Stimulated activated naive B cell treated with anti-CD40 and anti-IgM and Interleukin-4, amounts not matched to agents 10 μg/mL and 1 μg/mL and 100 μg/mL, for 72 hours (primary cell): ENCODE measurements around the gene ACVR1.

Experiments used
- ATAC-seq, 2 donors: fragments of 150-1000 bp; cut with Tn5 transposase; replicated peaks; 2 replicates each; pipeline ENCODE4 v1.10.0; 2021; ENCODE audit warnings: moderate library complexity in 1 of 2
- DNase-seq: peaks from one replicate; pipeline ENCODE4 v3.0.0; 2021
- H3K27ac Mint-ChIP-seq: one replicate; pipeline ENCODE4 v1.8.0; 2022; ENCODE audit warnings: mild to moderate bottlenecking, mixed read lengths
- H3K27me3 Mint-ChIP-seq, 2 donors: one replicate each; pipeline ENCODE4 v1.8.0; 2022; ENCODE audit warnings: mixed read lengths in 2 of 2
- H3K36me3 Mint-ChIP-seq, 2 donors: one replicate each; pipeline ENCODE4 v1.8.0; 2022; ENCODE audit warnings: mixed read lengths in 2 of 2, mild to moderate bottlenecking in 1 of 2
- H3K4me1 Mint-ChIP-seq, 2 donors: one replicate each; pipeline ENCODE4 v1.8.0; 2022; ENCODE audit warnings: mixed read lengths in 2 of 2, mild to moderate bottlenecking in 1 of 2
- H3K4me3 Mint-ChIP-seq, 2 donors: one replicate each; pipeline ENCODE4 v1.8.0; 2022; ENCODE audit warnings: mild to moderate bottlenecking in 2 of 2, mixed read lengths in 2 of 2, moderate library complexity in 1 of 2
- H3K9me3 Mint-ChIP-seq, 2 donors: one replicate each; pipeline ENCODE4 v1.8.0; 2022; ENCODE audit warnings: mixed read lengths in 2 of 2, mild to moderate bottlenecking in 1 of 2

Gene ACVR1

GRCh38 chr2:157877761-157878400 lies 1.8 kb upstream of the ACVR1 start:
- H3K27me3 Mint-ChIP-seq = no peaks in the 10 kb centered on the region
- peaks cover 13 to 28% of the 10 kb centered on the region in 2 donors for H3K4me1 Mint-ChIP-seq
- no peaks in the 10 kb centered on the region for H3K9me3 Mint-ChIP-seq
- H3K36me3 Mint-ChIP-seq = peaks cover 2 to 3% of the 10 kb centered on the region in 2 donors
- H3K4me3 Mint-ChIP-seq = peak overlapping the region in 1 of 2 donors; percentile 85
- DNase-seq (no peak), ATAC-seq (no peak)
- H3K27ac Mint-ChIP-seq = no peak overlapping the region

- Mint-ChIP-seq H3K27ac (peak overlapping the region; percentile 20), H3K4me3 (peak overlapping the region; percentile 69 to 85), H3K27me3 (no peaks in the 10 kb centered on the region), H3K4me1 (peaks cover 13 to 35% of the 10 kb centered on the region in 2 donors), H3K9me3 (no peaks in the 10 kb centered on the region), H3K36me3 (peaks cover 2 to 3% of the 10 kb centered on the region in 2 donors)
- ATAC-seq (no peak), DNase-seq (no peak)
These were observed 632 bp upstream of the ACVR1 start for GRCh38 chr2:157876786-157877138.

DNA sequence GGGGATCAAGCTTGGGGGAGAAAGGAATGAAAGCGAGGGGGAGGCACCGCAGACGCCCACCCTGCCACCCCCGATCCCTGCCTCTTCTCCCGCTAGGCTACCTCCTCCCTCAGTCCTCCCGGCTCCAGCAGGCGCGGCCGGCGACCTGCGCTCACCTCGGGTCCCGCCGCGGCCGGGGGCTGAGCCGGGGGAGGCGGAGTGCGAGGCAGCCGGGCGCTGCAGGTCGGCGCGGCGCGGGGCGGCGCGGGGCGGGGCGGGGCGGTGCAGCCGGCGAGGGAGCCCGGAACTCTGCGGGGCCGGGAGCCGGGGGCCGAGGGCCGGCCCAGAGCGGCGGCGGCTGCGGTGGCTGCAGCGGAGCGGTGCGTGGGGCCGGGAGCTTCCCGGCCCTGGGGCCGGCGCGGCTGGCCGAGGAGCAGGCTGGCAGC lies 477 bp downstream of the ACVR1 start:
- Mint-ChIP-seq H3K27me3 (no peaks in the 10 kb centered on the region), H3K27ac (peak overlapping the region; percentile 77), H3K9me3 (no peaks in the 10 kb centered on the region), H3K4me3 (peak overlapping the region; percentile 89 to 90), H3K4me1 (peaks cover 13 to 46% of the 10 kb centered on the region in 2 donors), H3K36me3 (peaks cover 2 to 3% of the 10 kb centered on the region in 2 donors)
- DNase-seq (peak; percentile 35), ATAC-seq (peak; percentile 57 to 63)

GRCh38 chr2:157874997-157875640 lies 1.0 kb downstream of the ACVR1 start:
- peaks cover 2 to 3% of the 10 kb centered on the region in 2 donors for H3K36me3 Mint-ChIP-seq
- H3K4me1 Mint-ChIP-seq = peaks cover 14 to 46% of the 10 kb centered on the region in 2 donors
- peak overlapping the region; percentile 89 to 90 for H3K4me3 Mint-ChIP-seq
- H3K27ac Mint-ChIP-seq = peak overlapping the region; percentile 77
- no peaks in the 10 kb centered on the region for H3K9me3 Mint-ChIP-seq
- H3K27me3 Mint-ChIP-seq = no peaks in the 10 kb centered on the region
- no peak for ATAC-seq
- DNase-seq = no peak

GRCh38 chr2:157874348-157874747 lies 1.8 kb downstream of the ACVR1 start:
- ATAC-seq = no peak
- DNase-seq = no peak
- Mint-ChIP-seq H3K9me3 (no peaks in the 10 kb centered on the region), H3K36me3 (peaks cover 2 to 3% of the 10 kb centered on the region in 2 donors), H3K27me3 (no peaks in the 10 kb centered on the region), H3K4me1 (peaks cover 17 to 46% of the 10 kb centered on the region in 2 donors), H3K27ac (no peak overlapping the region), H3K4me3 (peak overlapping the region; percentile 89 to 90)

- H3K9me3 Mint-ChIP-seq = no peaks in the 10 kb centered on the region
- H3K36me3 Mint-ChIP-seq = peaks cover 0 to 3% of the 10 kb centered on the region in 2 donors
- DNase-seq (no peak), ATAC-seq (no peak)
- H3K27ac Mint-ChIP-seq = no peak overlapping the region
- no peaks in the 10 kb centered on the region for H3K27me3 Mint-ChIP-seq
- H3K4me1 Mint-ChIP-seq = peaks cover 19 to 46% of the 10 kb centered on the region in 2 donors
- no peak overlapping the region for H3K4me3 Mint-ChIP-seq
These were observed 3.3 kb downstream of the ACVR1 start for GRCh38 chr2:157872791-157873190.

- Mint-ChIP-seq H3K9me3 (no peaks in the 10 kb centered on the region), H3K4me3 (no peak overlapping the region)
- no peak for ATAC-seq
These were observed 4.7 kb downstream of the ACVR1 start for GRCh38 chr2:157871415-157871814.

DNA sequence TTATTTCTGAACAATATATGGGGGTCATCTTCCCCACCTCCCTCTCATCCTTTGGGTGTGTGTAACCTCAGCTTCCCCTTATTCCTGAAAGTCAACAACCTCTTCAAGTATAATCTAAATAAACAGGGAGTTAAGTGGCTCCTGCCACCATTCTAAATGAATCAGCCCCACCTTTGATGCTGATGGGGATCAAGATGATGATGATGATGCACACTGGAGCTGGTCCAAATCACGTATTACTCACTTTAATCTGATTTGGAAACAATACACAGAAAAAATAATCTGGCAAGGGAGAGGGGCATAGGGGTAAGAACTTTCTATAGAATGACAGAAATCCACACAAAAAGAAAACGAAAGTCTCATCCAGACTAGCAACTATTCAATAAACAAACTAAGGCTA lies 7.1 kb downstream of the ACVR1 start:
- Mint-ChIP-seq H3K27ac (no peak overlapping the region), H3K27me3 (no peaks in the 10 kb centered on the region), H3K4me3 (no peak overlapping the region), H3K9me3 (no peaks in the 10 kb centered on the region), H3K4me1 (peaks cover 8 to 44% of the 10 kb centered on the region in 2 donors), H3K36me3 (peaks cover 0 to 8% of the 10 kb centered on the region in 2 donors)
- ATAC-seq (no peak), DNase-seq (no peak)

More at GRCh38 chr2:157871415-157871814, 4.7 kb downstream of the ACVR1 start:
- no peak for DNase-seq
- Mint-ChIP-seq H3K4me1 (peaks cover 14 to 47% of the 10 kb centered on the region in 2 donors), H3K27me3 (no peaks in the 10 kb centered on the region), H3K27ac (no peak overlapping the region), H3K36me3 (peaks cover 3 to 4% of the 10 kb centered on the region in 2 donors)

GRCh38 chr2:157867703-157868102 lies 8.4 kb downstream of the ACVR1 start:
- no peak for DNase-seq
- H3K4me1 Mint-ChIP-seq = peaks cover 6 to 34% of the 10 kb centered on the region in 2 donors
- H3K4me3 Mint-ChIP-seq = no peak overlapping the region
- peaks cover 0 to 8% of the 10 kb centered on the region in 2 donors for H3K36me3 Mint-ChIP-seq
- H3K27ac Mint-ChIP-seq = no peak overlapping the region
- no peak for ATAC-seq
- H3K27me3 Mint-ChIP-seq = no peaks in the 10 kb centered on the region
- no peaks in the 10 kb centered on the region for H3K9me3 Mint-ChIP-seq

DNA sequence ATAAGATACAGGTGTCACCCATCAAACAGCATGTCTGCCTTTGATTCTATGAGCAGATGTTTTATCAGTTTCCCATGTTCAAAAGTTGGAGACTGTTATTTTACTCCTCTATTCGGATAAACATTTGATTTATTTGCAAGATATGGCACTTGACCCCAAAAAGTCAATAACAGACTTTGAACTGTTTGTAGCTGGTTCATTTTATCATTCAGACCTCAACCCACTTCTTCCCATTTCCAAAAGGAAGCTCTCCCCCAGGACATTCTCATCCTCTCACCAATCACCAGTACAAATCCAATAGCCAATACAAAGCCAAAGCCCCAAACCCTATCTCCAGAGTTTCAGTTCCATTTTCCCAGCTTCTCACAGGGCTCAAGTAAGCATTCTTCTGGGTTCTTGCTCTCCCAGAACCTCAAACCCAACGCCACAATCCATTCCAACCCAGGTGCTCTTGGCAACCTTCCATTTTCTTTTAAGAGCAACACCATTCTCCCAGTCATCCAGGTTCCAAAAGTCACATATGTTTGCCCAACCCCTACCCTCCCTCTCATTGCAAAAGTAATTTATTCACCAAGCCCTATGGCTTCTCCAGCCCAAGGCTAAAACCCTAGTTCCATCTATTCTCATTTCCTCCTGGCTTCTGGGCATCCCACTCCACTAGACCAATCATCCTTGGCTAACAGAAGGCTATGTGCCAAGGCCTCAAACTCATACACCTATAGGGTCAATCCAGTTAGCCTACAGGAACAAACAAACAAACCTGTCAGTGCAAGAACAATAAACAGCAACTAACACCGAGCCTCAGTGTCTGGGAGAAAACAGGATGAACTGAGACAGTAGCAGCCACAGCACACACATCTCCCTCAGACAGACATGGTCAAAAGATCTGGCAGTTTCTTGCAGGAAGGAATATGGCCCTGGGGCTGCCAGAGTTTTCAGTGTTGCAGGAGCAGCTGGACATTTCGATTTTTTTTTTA lies 9.2 kb downstream of the ACVR1 start:
- Mint-ChIP-seq H3K4me3 (no peak overlapping the region), H3K4me1 (peaks cover 6 to 28% of the 10 kb centered on the region in 2 donors), H3K27ac (no peak overlapping the region), H3K36me3 (peaks cover 0 to 8% of the 10 kb centered on the region in 2 donors), H3K9me3 (no peaks in the 10 kb centered on the region), H3K27me3 (no peaks in the 10 kb centered on the region)
- DNase-seq (no peak), ATAC-seq (no peak)

DNA sequence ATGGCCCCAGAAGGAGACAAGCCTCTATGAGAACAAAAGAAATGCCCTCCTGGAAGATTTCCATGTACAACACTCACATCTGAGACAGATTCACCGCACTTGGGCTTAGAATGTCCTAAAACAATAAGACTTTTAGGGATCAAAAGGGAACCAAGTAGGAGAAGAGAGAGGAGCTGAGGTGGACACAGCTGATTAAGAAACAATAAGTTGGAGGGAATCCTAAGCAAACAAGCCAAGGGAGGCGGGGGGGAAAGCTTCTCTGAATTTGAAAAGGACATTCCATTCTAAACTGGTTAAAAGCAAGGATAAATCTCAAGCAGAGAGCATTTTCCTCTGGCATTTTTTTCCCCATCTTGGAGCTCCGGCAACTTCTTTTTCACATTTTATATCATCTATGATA lies 9.9 kb downstream of the ACVR1 start:
- Mint-ChIP-seq H3K27ac (no peak overlapping the region), H3K9me3 (no peaks in the 10 kb centered on the region), H3K27me3 (no peaks in the 10 kb centered on the region), H3K4me1 (peaks cover 6 to 21% of the 10 kb centered on the region in 2 donors), H3K36me3 (peaks cover 0 to 8% of the 10 kb centered on the region in 2 donors), H3K4me3 (no peak overlapping the region)
- ATAC-seq (no peak), DNase-seq (no peak)

DNA sequence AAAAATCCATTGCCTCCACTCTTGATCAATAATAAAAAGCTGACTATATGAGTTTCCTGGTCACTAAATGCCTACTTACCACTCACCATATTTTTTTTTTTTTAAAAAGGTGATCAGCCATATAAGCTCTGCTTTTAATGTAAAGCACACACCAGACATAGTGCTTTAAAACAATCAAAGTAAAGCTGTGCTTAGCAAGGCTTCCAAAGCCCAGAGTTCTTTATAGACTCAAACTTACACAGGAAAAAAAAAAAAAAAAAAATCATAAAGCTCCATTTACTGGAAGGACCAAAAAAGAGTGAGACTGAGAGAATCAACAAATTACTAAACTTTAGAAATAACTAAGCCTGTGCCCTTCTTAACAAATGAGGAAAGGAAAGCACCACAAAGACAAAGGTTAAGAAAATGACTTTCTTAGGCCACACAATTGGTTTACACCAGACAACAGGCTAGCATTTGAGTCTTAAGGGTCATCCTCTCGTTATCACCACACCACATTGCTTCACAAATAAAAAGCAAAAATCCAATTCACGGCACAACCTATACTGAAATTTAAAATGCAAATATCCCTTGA lies 11.2 kb downstream of the ACVR1 start:
- no peak overlapping the region for H3K27ac Mint-ChIP-seq
- H3K4me3 Mint-ChIP-seq = no peak overlapping the region
- peak in 1 of 2 donors; percentile 49 for ATAC-seq
- peaks cover 4 to 15% of the 10 kb centered on the region in 2 donors for H3K4me1 Mint-ChIP-seq
- H3K9me3 Mint-ChIP-seq = no peaks in the 10 kb centered on the region
- H3K27me3 Mint-ChIP-seq = no peaks in the 10 kb centered on the region
- H3K36me3 Mint-ChIP-seq = peaks cover 0 to 10% of the 10 kb centered on the region in 2 donors
- DNase-seq = no peak

DNA sequence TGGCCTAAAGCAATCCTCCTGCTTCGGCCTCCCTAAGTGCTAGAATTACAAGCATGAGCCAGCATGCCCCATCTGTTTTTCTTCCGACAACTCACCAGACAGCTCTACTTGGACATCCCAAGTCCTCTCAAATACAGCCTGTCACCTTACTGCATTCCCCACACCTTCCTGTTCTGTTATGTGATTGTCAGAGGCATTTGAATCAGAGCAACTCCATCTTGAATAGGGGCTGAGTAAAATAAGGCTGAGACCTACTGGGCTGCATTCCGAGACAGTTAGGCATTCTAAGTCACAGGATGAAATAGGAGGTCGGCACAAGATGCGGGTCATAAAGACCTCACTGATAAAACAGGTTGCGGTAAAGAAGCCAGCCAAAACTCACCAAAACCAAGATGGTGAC lies 17.3 kb downstream of the ACVR1 start:
- H3K27me3 Mint-ChIP-seq = no peaks in the 10 kb centered on the region
- H3K4me3 Mint-ChIP-seq = no peak overlapping the region
- H3K27ac Mint-ChIP-seq = no peak overlapping the region
- no peak for DNase-seq
- peaks cover 18 to 21% of the 10 kb centered on the region in 2 donors for H3K36me3 Mint-ChIP-seq
- peaks cover 0 to 2% of the 10 kb centered on the region in 2 donors for H3K4me1 Mint-ChIP-seq
- H3K9me3 Mint-ChIP-seq = no peaks in the 10 kb centered on the region
- ATAC-seq = no peak

DNA sequence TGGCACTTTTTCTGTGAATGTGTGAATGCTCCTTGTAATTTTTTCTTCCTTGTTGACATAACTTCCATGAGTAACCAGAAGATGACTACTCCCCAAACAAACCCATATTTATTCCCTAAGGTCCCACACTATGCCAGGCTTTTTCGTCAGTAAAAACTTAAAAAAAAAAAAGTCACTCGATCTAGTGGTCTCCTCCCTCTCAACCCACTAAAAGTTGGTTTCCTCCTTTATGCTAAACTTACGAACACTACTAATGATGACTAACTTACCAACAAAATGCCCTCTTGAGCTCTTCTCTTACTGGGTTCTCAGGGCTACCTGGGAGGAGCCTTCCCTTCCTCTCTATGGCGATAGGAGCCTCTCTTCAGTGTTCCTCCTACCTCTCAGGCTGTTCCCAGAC lies 18.2 kb downstream of the ACVR1 start:
- Mint-ChIP-seq H3K9me3 (no peaks in the 10 kb centered on the region), H3K27me3 (no peaks in the 10 kb centered on the region), H3K27ac (no peak overlapping the region), H3K4me1 (peaks cover 0 to 4% of the 10 kb centered on the region in 2 donors), H3K36me3 (peaks cover 18 to 21% of the 10 kb centered on the region in 2 donors), H3K4me3 (no peak overlapping the region)
- DNase-seq = no peak
- no peak for ATAC-seq
